GM21381 (cell line): ENCODE data around the gene MAST4.

ENCODE experiments used
- ATAC-seq: cut with Tn5 transposase; IDR thresholded peaks from one replicate; pipeline ENCODE4 v1.9.1; 2021; ENCODE audit warnings: mild to moderate bottlenecking, moderate library complexity; ENCODE audit not compliant: unreplicated experiment

The MAST4 gene

DNA sequence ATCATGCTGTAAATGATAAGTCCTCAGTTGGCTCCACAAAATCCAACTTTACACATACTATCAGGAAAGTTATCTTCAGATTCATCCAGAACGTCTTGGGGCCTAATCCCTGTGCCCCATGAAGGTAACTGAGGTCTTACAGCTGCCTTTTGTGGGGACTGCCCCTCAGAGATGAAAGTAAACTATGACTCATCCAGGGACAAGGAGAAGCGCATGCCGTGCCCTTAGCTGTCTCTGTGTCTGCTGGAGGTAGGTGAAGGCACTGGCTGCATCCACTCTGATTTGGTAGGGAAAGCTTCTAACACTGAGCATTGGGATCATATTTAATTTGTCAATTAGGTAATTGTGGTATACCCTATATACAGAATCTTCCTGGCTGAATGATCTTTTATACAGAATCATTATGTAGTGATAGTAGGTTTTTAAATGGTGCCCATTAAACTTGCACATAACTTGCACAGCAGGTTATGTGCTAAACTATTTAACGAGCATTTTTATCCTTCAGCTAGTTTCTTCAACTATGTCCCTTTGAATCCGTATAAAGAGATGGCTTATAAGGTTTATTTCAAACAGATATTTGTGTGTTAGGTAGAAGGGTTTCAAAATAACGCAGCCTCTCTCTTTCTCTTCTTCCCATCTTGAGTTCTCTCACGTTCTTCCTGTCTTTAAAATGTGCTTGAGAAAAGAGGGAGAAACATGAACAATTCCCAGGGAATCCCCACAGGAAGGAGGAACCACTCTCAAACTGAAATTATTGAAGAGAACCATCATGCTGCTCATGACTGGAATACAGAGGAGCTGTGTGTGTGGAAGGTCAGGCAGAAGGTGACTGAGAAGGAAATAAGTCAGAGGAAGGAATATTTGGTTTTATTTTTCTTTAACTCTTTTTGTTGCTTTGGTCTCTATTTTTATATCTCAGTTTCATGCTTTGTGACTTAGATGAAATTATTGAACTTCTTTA lies 349.5 kb downstream of the MAST4 start:
- peak; percentile 82 for ATAC-seq

DNA sequence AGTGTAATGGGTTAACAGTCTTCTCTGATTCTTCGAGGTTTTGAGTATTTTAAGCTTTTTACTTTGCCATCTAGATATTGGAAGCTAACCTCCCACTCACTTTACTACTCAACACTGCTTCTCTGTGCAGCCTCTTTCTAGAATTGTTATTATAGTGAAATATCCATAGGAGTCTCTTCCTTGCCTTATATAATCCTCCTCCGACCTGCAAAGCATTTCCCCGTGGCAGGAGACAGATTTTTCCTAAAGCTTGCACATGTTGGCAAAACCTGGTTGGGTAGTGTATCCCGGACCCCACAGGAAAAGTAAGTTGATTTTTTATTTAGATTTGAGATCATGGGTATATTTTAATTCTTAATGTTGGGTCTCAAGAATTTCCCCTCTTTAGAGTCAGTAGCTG lies 351.3 kb downstream of the MAST4 start:
- no peak for ATAC-seq

DNA sequence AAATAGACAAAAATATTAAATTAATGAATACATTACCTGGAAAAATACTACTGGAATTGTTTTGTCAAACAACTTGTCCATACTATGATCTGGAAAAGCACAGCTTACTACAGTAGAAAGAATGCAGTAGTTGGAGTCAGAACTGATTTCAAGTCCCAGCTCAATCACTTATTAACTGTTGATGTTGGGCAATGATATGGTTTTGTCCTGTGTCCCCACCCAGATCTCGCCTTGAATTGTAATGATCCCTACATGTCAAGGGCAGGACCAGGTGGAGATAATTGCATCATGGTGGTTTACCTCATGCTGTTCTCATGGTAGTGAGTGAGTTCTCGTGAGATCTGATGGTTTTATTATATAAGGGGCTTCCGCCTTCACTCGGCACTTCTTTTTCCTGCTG lies 352.9 kb downstream of the MAST4 start:
- no peak for ATAC-seq

DNA sequence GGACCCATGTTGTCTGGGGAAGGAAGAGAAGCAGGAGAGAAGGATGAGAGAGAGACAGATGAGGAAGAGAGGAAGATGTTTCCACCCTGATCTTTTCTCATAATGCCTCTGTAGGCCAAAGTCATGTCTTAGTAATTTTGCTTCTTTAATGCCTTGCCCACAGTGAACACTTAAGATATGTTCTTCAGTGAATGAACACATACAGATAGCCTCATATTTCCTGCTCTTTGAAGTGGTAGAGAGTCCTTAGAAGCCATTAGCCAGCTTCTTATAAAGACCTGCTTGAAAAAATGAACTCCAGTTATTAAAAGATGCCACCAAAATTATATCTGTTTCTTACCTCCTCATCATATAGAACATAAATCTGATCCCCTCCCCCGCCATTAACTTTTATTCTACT lies 356.0 kb downstream of the MAST4 start:
- ATAC-seq, result no peak

DNA sequence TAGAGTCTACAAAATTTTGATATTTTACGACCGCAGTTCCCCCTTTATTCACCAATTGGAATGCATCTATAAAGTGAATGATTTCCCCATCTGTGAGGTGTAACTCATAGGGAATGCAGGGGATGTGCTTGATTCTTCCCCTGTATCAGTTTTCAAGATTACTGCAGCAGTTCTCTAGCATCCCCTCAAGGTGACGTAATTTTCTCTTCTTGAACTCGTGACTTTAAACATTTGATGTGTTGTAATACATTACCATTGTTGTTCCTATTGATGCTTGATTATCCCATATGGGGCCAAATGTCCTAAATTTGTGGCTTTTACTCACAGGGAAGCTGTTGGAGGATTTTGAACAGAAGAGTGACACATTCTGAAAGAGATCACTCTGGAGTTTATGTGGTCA lies 360.2 kb downstream of the MAST4 start:
- ATAC-seq, result no peak

DNA sequence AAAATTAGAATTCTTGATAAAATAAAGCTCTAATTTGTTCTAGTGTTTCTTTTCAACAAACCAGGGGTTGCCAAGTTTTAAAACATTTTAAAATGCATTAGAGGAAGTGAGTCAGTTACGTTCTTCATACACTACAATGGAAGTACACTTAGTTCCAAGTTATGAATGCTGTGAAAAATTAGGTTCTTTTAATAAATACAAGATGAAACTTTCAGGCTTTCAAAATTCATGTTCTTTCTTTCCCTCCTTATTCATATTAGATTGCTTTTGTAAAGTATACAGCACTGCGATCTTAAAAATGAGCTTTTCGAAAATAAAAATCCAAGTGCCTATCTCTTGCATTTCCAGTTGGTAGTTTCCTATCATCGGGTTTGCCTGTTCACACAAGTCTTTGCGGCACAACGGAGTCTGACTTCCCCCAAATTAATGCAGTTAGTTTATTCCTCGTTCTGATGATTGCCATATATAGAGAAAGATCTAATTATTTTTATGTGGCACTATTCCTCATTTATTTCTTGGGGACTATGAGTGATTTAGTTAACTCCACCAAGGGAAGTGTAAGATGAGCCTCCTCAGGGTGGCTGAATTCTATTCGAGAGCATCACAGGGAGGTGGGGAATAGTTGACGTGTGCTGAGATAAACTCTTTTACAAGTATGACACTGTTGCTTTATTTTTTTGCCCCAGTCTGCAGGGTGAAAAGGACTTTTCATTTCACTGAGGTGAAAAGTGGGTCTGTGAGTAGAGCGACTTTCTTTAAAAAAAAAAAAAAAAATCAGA lies 362.2 kb downstream of the MAST4 start:
- ATAC-seq, result no peak

DNA sequence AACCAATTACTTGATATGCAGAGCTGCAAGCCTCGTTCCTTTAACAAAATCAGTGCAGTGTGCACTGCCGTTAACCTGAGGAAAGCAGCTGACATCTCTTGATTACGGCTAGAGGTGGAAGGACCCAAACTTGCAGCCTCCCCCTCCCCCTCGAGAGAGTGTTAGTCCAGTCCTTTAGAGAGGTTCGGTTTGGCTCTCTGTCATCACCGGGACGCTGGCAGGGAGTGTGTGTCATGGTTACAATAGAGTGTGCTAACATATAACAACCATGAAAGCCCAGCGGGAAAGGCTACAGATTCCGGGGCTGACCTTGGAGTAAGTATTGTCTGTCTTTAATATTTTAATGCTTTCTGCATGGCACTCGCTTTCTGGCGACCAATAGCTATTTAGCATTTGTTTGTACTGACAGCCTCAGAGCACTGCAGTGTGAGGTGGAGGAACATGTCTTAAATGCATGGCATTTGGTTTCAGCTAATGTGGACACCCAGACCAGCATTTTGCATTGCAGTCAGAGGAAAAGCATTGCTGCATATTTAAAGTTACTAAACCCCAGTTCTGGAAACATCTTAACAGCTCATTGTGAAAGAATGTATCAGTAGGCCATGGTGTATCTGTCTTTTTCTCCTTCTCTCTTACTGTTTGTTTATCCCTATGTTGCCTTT lies 362.9 kb downstream of the MAST4 start:
- ATAC-seq, result no peak

DNA sequence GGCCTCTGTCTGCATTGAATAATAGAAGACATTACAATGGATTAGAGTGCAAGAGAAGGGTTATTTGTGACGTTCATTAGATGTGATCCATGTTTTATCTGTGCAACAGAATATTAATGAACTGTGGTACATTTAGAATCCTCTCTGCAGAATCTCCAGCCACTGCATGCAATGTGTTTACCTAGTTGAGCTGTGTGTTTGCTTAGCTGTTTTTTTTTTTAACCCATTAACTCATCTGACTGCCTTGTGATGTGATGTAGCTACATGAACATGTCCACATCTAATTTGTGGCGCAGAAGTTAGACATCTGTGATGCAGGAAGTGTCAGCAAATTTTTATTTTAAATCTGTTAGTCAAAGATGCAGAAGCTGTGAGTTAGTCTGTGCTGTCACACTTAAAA lies 363.5 kb downstream of the MAST4 start:
- ATAC-seq, result no peak

DNA sequence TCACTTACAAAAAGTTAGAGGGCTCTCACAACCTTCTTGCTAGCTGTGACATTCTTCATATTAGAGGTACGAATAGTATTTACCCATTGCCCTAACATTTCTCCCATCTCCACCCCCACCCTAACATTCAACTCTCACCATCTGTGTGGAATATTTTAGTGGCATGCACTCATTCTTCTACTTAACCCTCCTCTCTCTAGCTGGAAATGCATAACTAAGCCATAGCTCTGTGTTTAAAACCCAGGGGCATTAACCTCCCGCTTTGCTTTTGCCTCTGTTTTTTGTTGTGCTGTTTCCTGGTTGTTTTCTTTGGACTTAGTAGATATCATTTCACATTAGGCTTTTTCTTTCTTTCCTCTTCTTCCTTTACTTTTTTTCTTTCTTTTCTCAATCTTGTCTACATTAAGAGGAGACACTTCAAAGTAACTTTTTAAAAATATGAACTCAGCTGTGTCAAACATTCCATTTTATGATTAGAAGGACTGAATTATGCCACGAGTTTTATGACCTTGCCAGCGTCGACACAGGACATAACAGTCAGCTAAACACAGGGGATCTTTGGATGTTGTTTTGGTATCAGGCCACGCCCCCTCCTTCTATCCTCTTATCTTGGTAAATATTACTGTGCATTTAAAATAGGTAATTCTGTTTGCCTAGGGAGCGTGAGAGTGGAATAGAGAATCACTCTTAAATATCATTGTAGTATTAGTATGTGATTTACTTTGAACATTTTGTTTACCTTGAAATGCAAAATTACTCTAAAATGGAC lies 364.4 kb downstream of the MAST4 start:
- ATAC-seq, result no peak

DNA sequence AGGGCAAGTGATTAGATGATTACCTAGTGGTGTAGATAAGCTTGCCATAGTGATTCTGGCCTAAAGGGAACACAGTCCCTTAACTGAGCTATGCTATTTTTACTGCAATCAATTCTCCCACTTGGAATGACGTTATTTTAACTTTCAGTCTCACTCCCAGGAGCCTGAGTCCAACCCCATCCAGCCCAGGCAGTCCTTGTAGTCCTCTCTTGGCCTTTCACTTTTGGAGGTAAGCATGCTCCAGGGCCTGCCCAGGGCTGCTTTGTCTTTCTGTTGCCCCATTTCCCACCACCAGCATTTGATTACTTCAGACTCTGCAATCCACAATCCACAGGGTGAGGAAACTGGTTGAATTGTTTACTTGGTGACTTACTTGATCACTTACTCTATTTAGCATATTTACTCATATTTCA lies 367.4 kb downstream of the MAST4 start:
- no peak for ATAC-seq

DNA sequence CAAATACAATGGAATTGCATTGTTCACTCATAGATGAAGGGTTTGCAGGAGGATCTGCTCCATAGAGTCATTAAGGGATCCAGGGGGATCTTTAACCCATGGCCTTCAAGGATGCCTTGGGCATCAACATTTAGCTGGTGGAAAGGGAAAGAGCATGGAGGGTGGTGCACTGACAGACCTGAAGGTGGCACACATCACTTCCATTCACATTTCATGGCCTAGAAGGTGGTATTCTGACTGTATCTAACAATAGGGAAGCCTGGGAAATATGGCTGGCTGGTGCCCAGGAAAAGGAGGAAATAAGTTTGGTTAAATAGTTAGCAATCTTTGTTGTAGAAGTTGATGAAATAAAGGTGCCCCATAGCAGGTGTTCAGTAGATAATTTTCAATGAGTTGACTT lies 370.2 kb downstream of the MAST4 start:
- ATAC-seq, result no peak

DNA sequence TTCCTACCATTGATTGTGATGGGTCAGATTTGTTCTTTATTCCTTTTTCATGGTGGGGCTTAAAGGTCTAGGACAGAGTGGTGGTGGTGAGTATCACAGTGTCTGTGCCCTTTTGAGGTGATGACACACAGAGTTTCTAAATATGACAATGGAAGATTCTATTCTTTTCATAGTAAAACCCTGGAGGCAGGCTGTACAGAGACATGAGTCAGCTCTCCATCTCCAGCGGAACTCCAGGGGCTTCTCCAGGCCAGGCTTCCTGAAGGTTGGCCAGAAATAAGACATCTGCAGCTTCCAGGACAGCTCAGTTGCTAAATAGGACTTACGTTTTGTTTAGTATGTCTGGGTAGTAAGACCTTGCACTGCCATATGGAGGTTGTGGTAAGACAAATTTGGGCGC lies 370.9 kb downstream of the MAST4 start:
- no peak for ATAC-seq

DNA sequence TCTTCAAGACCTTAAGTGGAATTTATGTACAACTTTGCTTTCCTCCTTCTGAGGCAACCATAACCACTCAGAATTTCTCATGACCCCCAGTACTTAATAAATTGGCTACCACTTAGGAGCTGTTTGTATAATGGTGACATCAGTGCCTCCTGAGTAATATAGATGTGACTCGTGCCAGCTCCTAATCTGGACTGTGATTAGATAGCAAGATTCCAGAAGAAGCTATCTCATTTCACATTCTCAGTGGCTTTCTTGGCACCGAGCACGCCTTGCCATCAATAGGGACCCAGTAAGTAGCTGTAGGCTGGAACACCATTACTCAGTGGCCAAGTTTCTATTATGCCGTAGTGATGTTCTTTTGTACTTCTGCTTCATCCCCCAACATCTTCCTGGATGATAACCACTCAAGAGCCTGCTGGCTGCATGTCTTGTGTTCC lies 371.7 kb downstream of the MAST4 start:
- no peak for ATAC-seq

DNA sequence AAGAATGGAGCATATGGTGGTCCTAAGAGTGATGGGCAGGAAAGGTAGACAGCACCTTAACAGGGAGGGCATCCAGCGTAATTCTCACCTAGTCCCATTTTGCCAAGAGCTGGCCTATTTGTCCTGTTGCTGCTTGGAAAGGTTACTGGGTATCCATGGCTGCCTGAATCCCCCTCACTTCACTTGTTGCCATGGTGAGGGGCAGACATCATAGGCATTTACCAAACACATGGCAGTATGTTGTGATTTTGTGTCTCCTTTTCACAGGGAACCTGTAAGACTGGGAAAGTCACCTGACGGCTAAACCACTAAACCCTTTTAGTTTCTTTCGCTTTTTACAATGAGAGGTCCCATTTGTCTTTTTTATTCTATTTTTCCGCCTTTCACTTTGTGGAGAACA lies 373.3 kb downstream of the MAST4 start:
- ATAC-seq, result no peak

DNA sequence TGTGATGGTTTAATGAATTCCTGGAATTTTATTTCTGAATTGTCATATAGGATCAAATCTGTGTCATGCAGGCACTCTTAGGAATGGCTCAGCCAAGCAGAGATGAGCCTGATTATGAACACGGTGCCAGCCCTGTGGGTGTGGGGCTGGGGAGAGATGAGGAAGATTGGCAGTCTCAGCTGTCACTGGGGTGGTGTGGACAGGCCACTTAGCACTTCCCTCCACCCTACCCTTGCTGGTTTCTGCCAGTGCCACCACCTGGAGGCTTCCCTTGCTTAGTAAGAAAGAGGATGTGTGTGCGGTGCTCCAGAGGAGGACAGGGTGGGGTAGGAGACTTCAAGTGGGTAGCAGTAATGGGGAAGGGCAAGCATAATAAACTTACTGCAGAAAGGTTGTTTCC lies 373.8 kb downstream of the MAST4 start:
- ATAC-seq, result no peak

DNA sequence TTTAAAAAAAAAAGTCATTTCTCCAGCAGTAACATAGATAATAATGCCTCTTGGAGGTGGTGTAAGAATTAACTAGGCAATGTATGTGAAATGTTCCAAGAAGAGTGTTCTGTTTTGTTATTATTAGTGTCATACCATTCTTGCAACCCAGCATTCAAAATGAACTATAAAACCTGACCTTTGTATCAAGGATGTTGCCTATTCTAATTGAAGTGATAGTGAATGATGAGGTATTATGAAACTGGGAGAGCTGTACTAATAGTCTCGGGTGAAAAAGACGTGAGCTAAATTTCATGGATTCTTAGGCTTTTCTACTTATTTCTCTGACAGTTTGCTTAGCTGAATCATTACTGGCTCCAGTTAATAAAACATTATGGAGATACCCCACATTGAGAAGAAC lies 375.8 kb downstream of the MAST4 start:
- no peak for ATAC-seq

DNA sequence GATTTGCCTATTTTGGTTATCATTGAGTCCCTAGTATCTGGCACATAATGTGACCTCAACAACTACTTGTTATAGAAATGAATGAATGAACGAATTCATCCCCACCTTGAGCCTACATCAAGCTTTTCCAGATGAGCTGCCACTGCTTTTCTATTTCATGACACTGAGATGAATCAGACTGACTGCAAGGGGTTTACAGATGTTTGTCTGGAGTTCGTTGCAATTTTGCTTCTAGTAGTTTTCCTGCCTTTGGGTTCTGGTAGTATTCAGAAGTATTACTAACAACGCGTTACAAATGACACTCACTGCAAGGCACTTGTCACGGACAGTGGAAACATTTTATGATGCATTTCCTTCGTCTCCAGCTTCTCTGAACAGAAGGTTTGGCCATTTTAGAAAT lies 378.1 kb downstream of the MAST4 start:
- ATAC-seq, result no peak

DNA sequence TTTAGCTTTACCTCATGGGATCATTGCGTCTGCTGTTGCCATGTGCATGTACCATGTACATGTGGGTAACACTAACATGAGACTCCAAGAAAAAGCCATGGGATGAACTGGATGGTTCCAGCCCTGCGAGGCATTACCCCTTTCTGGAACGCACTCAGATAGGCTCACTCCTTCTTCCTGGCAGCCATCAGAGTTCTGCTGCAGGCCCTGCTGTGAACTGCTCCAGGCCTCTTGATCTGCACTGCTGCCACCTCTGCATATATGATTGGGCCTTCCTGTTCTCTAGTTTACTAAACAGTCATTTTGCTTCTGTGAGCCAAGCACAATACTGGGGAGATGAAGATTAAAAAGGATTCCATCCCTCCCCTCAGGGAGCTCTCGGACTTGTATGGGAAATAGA lies 379.9 kb downstream of the MAST4 start:
- no peak for ATAC-seq

DNA sequence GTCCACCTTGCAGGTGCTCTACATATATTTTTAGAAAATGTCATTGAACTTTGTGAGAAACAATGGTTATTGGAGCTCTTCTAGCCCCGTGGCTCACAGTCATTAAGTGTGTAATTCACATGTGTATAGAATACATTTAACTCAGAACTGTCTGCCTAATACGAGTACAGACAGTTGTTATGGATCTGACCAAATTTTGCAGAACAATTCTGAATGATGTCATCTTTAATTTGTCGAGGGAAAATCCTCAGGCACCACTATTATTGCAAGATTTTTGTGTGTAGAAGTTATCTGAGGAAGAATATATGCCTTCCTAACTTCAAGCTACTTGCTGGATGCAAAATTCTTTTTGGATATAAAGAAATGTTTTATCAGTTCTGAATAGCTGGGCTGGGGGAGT lies 383.5 kb downstream of the MAST4 start:
- no peak for ATAC-seq

DNA sequence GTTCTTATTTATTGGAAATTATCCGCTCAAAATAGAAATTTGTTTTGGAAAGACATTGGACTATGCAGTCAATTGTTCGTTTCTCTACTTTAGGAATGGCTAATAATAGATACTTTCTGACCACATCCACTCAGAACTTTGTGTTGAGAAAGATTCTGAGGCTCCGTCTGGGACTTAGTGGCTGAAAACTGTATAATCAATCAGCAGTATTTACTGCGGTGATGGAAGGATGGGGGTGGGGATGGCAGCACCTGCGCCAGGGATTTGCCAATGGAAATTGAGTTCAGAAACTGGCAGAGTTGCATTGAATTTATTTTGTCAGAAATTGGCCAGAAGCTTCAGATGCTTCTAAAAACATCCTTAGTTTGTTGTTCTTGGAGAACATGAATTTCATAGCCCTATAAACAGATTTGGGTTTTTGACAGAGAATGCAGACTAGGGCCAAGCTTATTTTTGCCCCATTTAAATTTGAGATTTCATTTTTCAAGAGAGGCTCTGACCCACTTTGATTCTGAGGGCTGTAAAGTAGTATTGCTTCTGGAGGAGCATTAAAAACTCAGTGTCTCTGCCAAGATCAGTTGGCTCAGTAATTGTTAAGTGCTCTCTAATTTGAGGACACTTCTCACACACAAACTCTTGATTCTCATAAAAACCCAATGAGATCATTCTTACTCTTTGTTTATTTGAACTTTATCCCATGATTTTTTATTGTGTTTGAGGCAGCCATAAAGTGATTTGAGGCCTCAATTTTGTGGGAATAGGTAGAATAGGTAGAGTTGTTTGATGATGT lies 385.3 kb downstream of the MAST4 start:
- no peak for ATAC-seq
